MM.1S (cell line): ENCODE data around the gene C11orf91.

Experiments
- DNase-seq: peaks from one replicate; pipeline ENCODE4 v3.0.0-alpha.2; 2015
- H2AFZ ChIP-seq: fragments of 300-600 bp; sonication (generic); 2 replicates; pipeline ENCODE4 v1.6.0; 2016; ENCODE audit warnings: antibody characterized with exemption, low read length
- H3F3A ChIP-seq: fragments of 300-600 bp; sonication (generic); 2 replicates; pipeline ENCODE4 v1.6.1; 2016; ENCODE audit warnings: mild to moderate bottlenecking, antibody characterized with exemption, low read length, moderate library complexity, mixed read lengths; ENCODE audit not compliant: insufficient read depth
- H3K27ac ChIP-seq: fragments of 300-600 bp; sonication (generic); 2 replicates; pipeline ENCODE4 v1.5.1; 2016; ENCODE audit warnings: mild to moderate bottlenecking, low read length
- H3K27me3 ChIP-seq: fragments of 300-600 bp; sonication (generic); replicated peaks from 2 replicates; pipeline ENCODE4 v1.6.0; 2016; ENCODE audit warnings: low read length; ENCODE audit not compliant: insufficient read depth
- H3K36me3 ChIP-seq: fragments of 300-600 bp; sonication (generic); replicated peaks from 2 replicates; pipeline ENCODE4 v1.6.1; 2016; ENCODE audit warnings: mild to moderate bottlenecking, low read length, mixed read lengths; ENCODE audit not compliant: insufficient read depth
- H3K4me1 ChIP-seq: fragments of 300-600 bp; sonication (generic); 2 replicates; pipeline ENCODE4 v1.6.1; 2016; ENCODE audit warnings: low read length, mixed read lengths
- H3K4me2 ChIP-seq: fragments of 300-600 bp; sonication (generic); 2 replicates; pipeline ENCODE4 v1.6.0; 2016; ENCODE audit warnings: low read depth, low read length
- H3K4me3 ChIP-seq: fragments of 300-600 bp; sonication (generic); 2 replicates; pipeline ENCODE4 v1.5.1; 2016; ENCODE audit warnings: low read length, mixed read lengths
- H3K79me2 ChIP-seq: fragments of 300-600 bp; sonication (generic); 2 replicates; pipeline ENCODE4 v1.6.1; 2016; ENCODE audit warnings: mixed run types, low read length, mixed read lengths
- H3K9ac ChIP-seq: fragments of 300-600 bp; sonication (generic); 2 replicates; pipeline ENCODE4 v1.6.1; 2016; ENCODE audit warnings: low read length, mixed read lengths
- H3K9me2 ChIP-seq: fragments of 300-600 bp; sonication (generic); replicated peaks from 2 replicates; pipeline ENCODE4 v1.6.1; 2016; ENCODE audit warnings: mild to moderate bottlenecking, low read length, mixed read lengths; ENCODE audit not compliant: insufficient read depth
- H3K9me3 ChIP-seq: fragments of 300-600 bp; sonication (generic); replicated peaks from 2 replicates; pipeline ENCODE4 v1.6.1; 2016; ENCODE audit warnings: mild to moderate bottlenecking, low read length, mixed read lengths; ENCODE audit not compliant: insufficient read depth
- H4K20me1 ChIP-seq: fragments of 300-600 bp; sonication (generic); 2 replicates; pipeline ENCODE4 v1.6.1; 2016; ENCODE audit warnings: mild to moderate bottlenecking, low read length, moderate library complexity, mixed read lengths; ENCODE audit not compliant: insufficient read depth
- CTCF ChIP-seq: fragments of 300-600 bp; sonication (generic); IDR thresholded peaks from 2 replicates; pipeline ENCODE4 v1.5.1; 2016; ENCODE audit warnings: antibody characterized with exemption, low read length, mixed read lengths
- EZH2 ChIP-seq: fragments of 300-600 bp; sonication (generic); optimal IDR thresholded peaks from 2 replicates; pipeline ENCODE3; 2017; ENCODE audit warnings: low read depth, mild to moderate bottlenecking, antibody characterized with exemption, low read length, mixed read lengths
- EZH2phosphoT487 ChIP-seq: fragments of 300-600 bp; sonication (generic); IDR thresholded peaks from 2 replicates; pipeline ENCODE4 v1.6.1; 2018; ENCODE audit warnings: antibody characterized with exemption, low read length

Gene C11orf91

GRCh38 chr11:33701302-33702230 lies 940 bp upstream of the C11orf91 start:
- H3K9ac ChIP-seq = no peak overlapping the region; the same call in 1 of the 2 replicates
- H3K4me2 ChIP-seq = peak overlapping the region; percentile 73
- H3K27me3 ChIP-seq = no peaks in the 10 kb centered on the region
- TF ChIP-seq EZH2phosphoT487 (no peak), CTCF (no peak), EZH2 (no peak)
- peak overlapping the region; percentile 43; the same call in 1 of the 2 replicates for H3K27ac ChIP-seq
- H3K9me3 ChIP-seq = no peaks in the 10 kb centered on the region
- H3K9me2 ChIP-seq = no peaks in the 10 kb centered on the region
- no peaks in the 10 kb centered on the region; the same call in 1 of the 2 replicates for H3K36me3 ChIP-seq
- peak overlapping the region; percentile 63 for H3K4me3 ChIP-seq
- DNase-seq = peak; percentile 18
- no peaks in the 10 kb centered on the region for H4K20me1 ChIP-seq
- peaks cover 15% of the 10 kb centered on the region for H3K4me1 ChIP-seq
- peaks cover 23% of the 10 kb centered on the region for H3F3A ChIP-seq
- H2AFZ ChIP-seq = no peak overlapping the region
- H3K79me2 ChIP-seq = peaks cover 13% of the 10 kb centered on the region

GRCh38 chr11:33700063-33700501 lies 544 bp downstream of the C11orf91 start:
- no peaks in the 10 kb centered on the region for H3K36me3 ChIP-seq
- no peaks in the 10 kb centered on the region for H3K27me3 ChIP-seq
- no peaks in the 10 kb centered on the region for H4K20me1 ChIP-seq
- H3K4me3 ChIP-seq = no peak overlapping the region; the same call in 1 of the 2 replicates
- H3K79me2 ChIP-seq = 0 out of 2 replicates have a peak, but pooled peaks cover 4% of the 10 kb centered on the region
- peak overlapping the region; percentile 15; the same call in 1 of the 2 replicates for H2AFZ ChIP-seq
- no peak for TF ChIP-seq EZH2
- H3K4me1 ChIP-seq = peaks cover 15% of the 10 kb centered on the region
- DNase-seq = no peak
- H3F3A ChIP-seq = peaks cover 23% of the 10 kb centered on the region
- H3K9me3 ChIP-seq = no peaks in the 10 kb centered on the region
- no peak overlapping the region for H3K27ac ChIP-seq
- H3K9me2 ChIP-seq = no peaks in the 10 kb centered on the region
- no peak overlapping the region for H3K9ac ChIP-seq
- H3K4me2 ChIP-seq = peak overlapping the region; percentile 59

GRCh38 chr11:33699515-33700062 lies 1.0 kb downstream of the C11orf91 start:
- Histone ChIP-seq H3K27ac (no peak overlapping the region), H3K9me2 (no peaks in the 10 kb centered on the region), H3K4me2 (peak overlapping the region; percentile 59; the same call in 1 of the 2 replicates), H3K9me3 (no peaks in the 10 kb centered on the region), H3F3A (peaks cover 23% of the 10 kb centered on the region), H3K27me3 (no peaks in the 10 kb centered on the region), H3K36me3 (no peaks in the 10 kb centered on the region), H2AFZ (no peak overlapping the region), H3K9ac (no peak overlapping the region), H3K4me1 (peaks cover 17% of the 10 kb centered on the region), H4K20me1 (no peaks in the 10 kb centered on the region), H3K4me3 (no peak overlapping the region), H3K79me2 (0 out of 2 replicates have a peak, but pooled peaks cover 3% of the 10 kb centered on the region)
- no peak for DNase-seq
- TF ChIP-seq EZH2phosphoT487 (no peak), EZH2 (no peak), CTCF (no peak)
